Stimulated activated CD8-positive, alpha-beta memory T cell treated with anti-CD3 and anti-CD28 coated beads, Interleukin-12 subunit alpha, Interleukin-12 subunit beta, amount 100 ng/mL, for 24 hours (primary cell): ENCODE measurements around the gene MKS1.

ENCODE experiments used
- DNase-seq: peaks from one replicate; pipeline ENCODE4 v3.0.0-alpha.2; 2020; ENCODE audit errors: extremely low read depth

Gene MKS1

DNA sequence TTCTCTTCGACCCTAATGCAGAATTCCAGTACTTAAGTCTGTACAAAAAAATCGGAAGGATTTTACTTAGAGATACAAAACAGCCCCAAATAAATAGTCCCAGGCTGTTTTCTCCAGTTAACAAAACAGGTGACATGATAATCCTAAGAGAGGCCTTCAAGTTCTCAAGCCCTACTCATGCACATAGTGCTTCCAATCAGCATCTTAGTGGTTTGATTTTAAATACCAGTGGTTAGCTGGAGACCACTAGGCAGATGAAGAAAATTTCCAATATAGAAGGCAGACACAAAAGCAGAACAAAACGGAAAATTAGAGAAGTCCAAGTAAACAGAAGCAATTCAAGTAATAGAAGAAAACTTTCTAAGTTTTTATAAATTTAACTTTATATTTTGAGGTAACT, 57.5 kb downstream of the MKS1 start:
- no peak for DNase-seq

DNA sequence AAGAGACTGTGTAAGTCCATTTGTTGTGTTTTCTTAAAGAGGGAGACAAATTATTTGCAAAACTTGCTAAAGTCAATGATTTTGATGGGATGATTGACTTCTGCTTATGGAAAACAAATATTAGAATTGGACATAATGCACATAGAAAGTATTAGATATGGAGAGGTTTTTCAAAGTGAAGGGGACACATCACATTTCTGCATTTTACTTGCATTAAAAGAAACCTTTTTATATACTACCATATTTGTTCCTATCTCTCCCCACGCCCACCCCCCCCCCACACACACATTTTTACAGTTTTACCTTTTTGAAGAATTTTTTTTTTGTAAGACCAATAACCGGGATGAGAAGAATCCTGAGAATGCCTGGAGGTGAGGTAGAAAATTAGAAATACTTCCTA, 60.9 kb downstream of the MKS1 start:
- no peak for DNase-seq

DNA sequence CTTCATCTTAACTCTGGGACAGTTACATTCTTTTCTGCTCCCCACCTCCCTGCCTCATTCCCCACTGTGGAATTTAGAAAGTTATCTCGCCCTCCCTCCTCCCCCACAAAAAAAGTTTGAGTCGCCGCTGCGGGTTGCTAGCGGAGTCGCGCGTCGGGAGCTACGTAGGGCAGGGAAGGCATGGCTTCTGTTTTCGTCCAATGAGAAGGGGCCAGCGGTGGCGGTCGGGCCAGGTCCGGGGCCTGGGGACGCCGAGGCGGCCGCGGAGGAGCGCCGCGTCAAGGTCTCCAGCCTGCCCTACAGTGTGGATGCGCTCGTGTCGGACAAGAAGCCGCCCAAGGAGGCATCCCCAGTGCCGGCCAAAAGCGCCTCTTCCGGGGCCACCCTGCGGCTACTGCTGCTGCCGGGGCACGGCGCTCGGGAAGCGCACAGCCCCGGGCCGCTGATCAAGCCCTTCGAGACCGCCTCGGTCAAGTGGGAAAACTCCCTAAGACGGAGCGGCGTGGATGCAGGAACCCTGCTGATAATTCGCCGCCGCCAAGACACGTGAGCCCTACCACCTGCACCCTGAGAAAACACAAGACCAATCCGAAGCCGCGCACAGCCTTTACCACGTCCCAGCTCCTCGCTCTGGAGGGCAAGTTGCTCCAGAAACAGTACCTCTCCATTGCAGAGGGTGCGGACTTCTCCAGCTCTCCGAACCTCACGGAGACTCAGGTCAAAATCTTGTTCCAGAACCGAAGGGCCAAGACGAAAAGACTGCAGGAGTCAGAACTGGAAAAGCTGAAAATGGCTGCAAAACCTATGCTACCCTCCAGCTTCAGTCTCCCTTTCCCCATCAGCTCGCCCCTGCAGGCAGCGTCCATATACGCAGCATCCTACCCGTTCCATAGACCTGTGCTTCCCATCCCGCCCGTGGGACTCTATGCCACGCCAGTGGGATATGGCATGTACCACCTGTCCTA, 61.9 kb downstream of the MKS1 start:
- DNase-seq, result peak; percentile 26
